ENCODE measurements around the gene COL4A4.
"Not testable (repeated sequence)": the region's sequence is repeated elsewhere in the genome, so short reads cannot be mapped to it uniquely, and the experiment has no call there.

The COL4A4 gene

DNA sequence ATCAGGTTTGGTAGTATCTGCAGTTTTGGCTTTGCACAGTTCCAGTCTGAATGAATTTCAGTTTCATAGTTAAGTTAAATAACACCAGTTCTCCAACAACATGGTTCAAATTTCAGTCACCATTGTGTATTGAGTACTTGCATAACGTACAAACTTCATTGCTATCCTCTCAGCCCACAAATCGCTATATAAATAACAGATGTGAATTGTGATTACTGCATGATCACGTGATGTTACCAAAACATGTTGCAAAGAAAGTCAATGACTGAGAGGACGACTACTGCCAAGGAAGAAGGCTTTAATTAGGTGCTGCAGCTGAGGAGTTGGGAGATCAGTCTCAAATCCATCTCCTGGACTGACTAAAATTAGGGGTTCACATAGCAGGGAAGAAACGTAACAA is 48.2 kb downstream of the COL4A4 start:
- no peak for DNase-seq (ENCODE audit: low read depth in 2 of 2)

DNA sequence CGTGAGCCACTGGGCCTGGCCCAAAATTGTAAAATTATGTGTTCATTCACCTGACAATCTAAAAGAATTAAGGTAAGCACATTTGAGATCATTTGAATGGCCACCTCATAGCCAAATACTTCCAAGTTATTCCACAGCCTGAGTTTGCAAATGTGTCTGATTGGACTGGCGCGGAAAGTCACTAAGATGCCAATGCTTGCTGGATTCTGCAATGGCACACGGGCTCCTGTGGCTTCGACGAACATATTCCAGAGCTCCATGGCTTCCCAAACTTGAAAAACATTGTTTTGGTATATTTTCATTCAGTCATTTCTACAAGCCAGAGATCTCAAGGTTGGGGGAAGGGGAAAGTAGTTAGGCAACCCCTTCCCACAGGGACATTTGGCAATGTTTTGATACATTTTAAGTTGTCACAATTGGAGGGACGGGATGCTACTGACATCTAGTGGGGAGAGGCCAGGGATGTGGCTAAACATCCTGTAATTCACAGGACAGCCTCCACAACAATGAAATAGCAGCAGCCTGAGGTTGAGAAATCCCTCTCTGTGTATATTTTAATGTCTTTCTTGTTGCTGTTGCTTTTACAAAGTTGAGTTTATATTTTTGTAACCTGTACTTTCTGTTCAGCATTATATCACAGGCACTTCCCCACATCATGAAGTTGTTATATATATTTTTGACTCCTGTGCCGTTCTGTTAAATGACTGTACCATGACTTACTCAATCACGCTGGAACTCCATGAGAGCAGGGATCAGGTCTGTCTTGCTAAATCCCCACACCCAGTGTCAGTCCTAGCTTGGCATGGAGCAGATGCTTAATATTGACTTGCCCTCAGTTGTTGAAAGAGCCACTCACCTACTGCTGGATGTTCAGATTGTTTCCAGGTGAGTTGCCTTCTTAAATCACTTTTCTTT is 56.9 kb downstream of the COL4A4 start:
- DNase-seq (ENCODE audit: low read depth in 2 of 2) = peak; percentile 4 to 17

DNA sequence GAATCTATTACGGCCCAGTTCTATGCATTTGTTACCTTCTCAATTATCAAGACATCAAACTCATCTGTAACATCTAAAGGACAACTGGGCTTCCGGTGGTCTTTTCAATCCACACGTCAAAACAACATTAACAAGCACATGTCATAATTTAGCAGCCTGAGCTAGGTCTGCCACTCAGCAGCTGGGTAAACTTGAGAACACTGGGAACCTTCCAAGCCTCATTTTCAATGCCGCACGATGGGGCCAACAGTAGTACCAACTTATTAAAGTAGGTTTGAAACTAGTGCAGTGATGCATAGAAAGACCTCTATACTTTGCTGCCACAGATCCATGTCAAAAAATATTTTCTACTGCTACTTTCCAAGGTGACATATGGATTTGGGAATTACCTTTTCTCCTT is 60.4 kb downstream of the COL4A4 start:
- DNase-seq (ENCODE audit: low read depth in 2 of 2) = no peak

DNA sequence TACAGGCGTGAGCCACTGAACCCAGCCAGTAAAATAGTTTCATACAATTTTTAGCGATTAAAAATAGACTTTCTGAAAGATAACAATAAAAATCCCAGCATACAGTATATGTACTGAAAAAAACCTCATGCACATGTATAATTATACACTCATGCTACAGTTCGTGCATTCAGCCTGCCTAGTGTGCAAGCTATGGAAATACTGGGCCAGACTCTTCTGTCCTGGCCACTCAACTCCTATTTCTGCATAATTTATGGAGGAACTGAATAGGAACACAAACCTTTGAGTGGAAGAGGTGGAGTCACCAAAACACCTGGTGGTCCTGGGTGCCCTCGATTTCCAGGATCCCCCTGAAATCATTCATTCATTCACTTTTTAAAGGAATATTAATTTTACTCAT is 64.7 kb downstream of the COL4A4 start:
- DNase-seq (ENCODE audit: low read depth in 2 of 2) = no peak

DNA sequence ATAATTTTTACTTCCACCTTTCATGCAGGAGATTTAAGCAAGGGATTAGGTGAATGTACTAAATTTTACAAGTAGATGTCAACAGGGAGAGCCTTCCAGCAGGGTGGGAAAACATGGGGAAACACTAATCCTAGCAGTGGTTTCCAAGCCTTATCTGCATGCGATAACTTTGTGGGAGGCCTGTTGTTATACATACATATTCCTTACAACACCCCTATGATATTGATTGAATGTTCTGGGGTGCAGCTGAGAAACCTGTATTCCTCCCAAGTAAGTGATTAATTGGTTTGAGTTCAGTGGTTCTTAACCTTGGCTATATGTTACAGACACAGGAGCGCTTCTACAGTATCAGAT is 65.9 kb downstream of the COL4A4 start:
- DNase-seq (ENCODE audit: low read depth in 2 of 2) = no peak

DNA sequence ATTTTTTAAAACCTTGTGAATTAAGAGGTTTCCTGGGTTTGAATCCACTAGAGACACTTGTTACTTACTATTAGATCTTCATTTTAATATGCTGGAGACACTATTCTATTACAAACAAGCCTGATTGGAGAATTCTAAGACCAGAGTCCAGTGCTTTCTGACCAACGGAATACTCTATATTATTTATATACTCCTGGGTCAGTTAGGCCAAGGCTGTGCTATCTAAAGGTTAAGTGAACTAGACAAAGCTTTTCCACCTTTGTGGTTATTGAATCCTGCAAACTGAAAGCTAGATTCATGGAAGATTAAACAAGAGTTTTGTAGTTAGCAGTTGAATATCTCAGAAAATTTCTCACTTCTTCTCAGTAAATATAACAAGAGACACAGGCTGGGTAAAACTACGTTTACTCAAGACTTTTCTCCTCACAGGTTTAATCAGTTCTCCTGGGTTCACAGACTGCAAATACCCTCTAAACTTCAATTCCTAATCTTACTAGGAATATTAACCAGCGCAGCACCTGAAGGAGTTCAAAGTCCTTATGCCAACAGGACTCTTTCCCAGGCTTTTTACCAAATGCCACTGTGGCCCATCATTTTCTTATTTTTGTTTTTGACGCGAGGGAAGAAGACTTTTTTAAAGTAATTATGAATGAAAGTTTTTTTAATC is 66.4 kb downstream of the COL4A4 start:
- no peak for DNase-seq (ENCODE audit: low read depth in 2 of 2)

DNA sequence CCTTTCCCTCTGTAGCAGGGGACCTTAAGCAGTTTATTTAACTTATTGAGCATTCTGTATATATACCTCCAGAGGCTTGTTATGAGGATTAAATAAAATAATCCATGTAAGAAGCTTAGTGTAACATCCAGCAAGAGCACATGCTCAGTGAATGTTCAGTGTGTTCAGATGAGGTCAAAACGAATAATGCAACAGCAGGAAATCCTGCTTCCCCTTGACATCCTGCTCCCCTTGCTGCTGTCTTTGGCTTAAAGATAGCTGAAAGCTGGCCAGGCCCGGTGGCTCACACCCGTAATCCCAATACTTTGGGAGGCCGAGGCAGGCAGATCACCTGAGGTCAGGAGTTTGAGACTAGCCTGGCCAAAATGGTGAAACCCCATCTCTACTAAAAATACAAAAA is 68.7 kb downstream of the COL4A4 start:
- DNase-seq (ENCODE audit: low read depth in 2 of 2) = no peak

DNA sequence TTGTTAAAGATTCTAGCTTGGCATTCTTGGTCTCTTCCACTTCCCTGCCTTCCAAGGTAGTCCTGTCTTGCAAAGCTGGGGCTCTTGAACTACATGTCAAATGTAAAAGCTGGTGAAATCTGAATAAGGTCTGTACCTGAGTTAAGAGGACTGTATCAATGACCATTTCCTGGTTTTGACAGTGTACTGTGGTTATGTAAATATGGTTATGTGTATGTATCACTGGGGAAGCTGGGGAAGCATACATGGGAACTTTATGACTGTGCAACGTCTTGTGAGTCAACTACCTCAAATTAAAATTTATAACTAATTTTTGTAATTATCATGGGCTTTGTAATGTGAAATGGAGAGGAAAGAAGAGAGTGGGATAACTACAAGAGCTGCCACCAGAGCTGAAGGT is 81.7 kb downstream of the COL4A4 start:
- DNase-seq (ENCODE audit: low read depth in 2 of 2) = no peak

DNA sequence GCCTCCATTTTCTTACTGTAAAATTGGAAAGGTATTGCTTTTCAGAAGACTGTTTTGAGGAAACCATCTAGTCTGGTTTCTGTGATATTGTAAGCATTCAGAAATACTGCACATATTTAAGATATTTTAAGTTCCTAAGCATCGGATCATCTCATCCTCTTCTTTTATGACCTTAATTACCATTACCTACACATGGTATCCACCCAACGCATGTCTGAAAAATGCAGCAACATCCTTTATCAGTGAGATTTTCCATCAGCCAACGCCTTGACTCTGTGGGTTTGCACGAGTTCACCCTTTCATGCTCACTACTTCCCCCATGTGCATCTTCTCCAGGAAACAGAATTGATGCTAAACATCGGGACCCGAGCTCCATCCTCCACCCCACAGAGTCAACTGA is 84.3 kb downstream of the COL4A4 start:
- DNase-seq (ENCODE audit: low read depth in 2 of 2) = no peak

DNA sequence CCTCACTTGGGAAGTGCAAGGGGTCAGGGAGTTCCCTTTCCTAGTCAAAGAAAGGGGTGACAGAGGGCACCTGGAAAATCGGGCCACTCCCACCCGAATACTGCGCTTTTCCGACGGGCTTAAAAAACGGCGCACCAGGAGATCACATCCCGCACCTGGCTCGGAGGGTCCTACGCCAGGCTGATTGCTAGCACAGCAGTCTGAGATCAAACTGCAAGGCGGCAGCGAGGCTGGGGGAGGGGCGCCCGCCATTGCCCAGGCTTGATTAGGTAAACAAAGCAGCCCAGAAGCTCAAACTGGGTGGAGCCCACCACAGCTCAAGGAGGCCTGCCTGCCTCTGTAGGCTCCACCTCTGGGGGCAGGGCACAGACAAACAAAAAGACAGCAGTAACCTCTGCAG is 98.9 kb downstream of the COL4A4 start:
- not testable (repeated sequence) for DNase-seq (ENCODE audit: low read depth in 2 of 2)

DNA sequence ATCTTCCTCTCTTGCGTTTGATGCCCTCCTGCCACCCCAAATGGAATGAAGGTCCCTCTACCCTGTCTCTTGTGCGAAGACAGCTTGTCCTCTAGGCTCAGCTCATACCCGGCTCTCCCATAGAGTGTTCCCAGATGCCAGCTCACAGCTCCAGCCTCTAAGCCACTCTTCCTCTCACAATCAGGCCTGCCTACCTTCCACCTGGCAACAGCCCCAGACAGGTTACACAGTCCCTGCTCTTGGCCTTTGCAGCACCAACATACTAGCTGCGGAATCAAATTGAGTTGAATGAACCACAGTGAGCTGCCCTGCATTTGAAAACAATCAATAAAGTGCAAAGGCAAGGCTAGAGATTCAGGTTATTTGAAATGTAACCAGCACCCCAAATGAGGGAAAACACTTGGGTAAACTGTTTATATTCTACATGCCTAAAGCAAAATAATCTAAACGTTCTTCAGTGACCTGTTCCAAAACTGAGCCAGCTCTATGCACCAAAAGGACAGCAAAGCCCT is 105.1 kb downstream of the COL4A4 start:
- no peak for DNase-seq (ENCODE audit: low read depth in 2 of 2)

DNA sequence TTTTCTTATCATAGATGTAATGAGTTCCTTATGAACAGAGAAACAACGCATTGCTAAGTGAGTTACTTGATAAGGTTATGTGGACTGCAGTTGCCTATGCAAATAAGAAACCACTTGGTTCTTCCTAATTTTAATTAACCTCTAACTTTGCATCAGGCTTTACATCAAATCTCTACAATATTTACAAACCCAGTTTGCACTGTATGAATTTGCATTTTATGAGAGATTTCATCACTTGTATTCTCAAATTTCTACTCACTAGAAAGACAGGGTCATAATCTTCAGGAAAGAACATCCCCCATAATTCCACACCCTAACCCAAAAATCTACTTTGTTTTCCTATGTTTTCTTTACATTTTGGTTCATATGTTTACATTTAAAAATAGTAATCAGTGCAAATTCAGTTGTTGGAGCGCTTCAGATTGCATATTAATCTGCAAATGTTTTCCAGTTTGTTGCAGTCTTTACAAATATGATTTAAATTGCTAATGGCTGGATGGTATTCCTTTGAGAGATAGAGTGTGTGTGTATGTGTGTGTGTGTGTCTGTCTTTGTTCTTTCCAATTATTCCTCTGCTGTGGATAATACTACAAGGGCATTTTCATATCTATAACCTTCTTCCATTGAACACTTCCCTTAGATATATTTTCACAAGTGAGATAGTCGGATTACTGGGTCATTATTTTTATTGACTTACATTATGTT is 106.1 kb downstream of the COL4A4 start:
- DNase-seq (ENCODE audit: low read depth in 2 of 2) = no peak

DNA sequence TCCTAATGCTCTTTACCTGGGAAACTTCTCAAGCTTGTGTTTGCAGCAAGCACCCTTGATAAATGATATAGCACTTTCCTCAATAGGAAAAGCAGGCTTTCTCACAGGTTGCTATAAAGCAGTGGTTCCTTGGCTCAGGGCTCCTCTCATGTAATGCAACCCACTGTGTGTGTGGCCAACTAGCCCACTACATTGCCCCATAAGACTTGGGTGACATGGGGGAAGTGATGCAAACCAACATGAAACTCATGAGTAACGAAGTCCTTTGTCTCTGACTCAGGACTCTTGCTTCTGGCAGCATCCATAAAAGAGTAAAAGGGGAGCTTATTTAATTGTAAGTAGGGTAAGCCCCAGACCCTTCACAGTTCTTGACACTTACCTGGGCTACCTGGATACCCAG is 106.9 kb downstream of the COL4A4 start:
- DNase-seq (ENCODE audit: low read depth in 2 of 2) = no peak

DNA sequence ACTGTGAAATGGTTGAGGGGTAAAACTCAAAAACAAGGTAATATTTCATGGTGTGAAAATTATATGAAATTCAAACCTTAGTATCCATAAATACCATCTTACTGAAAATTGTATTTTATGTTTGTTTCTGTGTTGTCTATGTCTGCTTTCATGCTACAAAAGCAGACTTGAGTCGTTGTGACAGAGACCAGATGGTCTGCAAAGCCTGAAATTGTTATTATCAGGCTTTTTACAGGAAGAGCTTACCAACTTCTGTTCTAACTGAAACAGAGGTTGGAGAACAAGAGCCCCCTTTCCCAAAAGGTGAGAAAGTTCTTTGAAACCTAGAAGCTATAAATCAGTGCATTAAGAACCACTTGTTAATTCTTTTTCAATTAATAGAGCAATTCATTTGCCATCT is 110.0 kb downstream of the COL4A4 start:
- no peak for DNase-seq (ENCODE audit: low read depth in 2 of 2)

DNA sequence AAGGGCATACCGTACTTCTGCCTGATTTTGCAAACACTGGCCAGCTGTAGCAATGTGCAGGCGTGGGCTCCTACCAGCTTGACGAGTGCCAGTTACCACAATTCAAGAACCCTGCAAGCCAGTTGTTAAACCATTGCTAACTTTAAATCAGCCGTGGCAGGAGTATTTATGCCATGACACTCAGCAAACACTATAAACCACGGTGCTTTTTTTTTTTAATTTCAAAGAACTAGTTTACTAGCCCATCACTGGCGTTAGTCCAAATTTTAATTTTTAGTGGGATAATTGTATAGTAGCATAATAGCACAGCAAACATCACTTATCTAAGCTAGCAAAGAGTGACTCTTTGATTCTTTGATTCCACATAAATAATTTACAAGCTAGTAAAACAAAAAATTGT is 111.1 kb downstream of the COL4A4 start:
- no peak for DNase-seq (ENCODE audit: low read depth in 2 of 2)

DNA sequence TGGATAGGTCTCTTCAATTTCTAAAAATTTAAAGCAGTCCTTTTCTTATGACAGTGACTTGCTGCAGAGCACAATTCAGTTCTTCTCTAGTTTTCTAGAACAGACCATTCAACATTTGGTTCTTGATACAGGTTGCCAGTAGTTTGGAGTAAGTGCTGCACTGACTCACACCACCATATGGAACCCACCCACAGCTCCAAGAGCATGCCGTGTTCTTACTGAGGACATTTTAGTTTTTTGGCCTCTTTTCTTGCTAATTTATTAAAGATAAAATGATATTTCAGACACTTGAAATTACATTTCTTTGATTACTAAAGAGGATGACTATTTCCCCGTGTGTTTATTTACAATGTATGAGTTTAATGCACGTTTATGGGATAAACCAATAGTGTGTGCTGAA is 120.0 kb downstream of the COL4A4 start:
- no peak for DNase-seq (ENCODE audit: low read depth in 2 of 2)

DNA sequence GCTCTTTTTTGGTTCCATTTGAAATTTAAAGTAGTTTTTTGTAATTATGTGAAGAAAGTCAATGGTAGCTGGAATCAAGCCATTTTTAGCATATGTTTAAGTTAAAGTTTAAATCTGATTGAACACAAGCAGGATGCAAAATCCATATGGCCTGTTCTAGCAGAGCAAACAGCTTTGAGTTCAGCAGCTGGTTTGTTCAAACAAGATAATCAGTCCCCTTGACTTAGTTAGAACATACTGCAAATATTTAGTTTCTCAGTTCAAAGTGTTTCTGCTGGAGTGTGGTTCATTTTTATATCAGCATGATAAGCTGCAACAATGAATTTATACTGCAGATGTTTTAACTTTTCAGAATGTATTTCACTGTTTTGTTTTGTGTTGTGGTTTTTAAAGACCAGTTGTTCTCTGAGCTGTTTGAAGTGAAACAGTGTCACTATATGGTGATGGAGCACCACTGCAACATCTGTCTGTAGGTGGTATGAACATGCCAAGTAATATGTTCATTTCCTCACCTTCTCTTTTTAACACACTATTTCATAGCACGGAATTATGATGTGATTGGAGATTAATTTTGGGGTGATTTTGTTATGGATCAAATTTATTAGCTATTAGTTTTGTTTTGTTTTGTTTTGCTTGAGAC is 125.3 kb downstream of the COL4A4 start:
- no peak for DNase-seq (ENCODE audit: low read depth in 2 of 2)

DNA sequence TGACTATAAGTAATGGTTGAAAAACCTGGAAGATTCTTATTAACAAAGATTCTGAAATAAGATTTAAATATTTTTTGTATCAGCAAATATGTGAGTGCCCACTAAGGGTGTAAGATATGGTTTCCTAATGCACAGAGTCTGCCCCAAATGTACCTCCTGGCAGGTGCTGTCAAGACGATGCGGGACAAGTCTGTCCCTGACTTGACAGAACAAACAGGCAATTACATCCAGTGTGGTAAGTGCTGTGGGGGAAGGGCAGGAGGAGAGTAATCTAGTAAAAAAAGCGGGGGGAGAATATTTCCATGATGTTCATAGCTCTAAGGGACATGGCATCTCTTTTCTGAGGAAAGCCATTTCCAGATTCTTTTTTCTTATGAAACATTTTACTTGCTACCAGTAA is 127.5 kb downstream of the COL4A4 start:
- DNase-seq (ENCODE audit: low read depth in 2 of 2) = no peak

DNA sequence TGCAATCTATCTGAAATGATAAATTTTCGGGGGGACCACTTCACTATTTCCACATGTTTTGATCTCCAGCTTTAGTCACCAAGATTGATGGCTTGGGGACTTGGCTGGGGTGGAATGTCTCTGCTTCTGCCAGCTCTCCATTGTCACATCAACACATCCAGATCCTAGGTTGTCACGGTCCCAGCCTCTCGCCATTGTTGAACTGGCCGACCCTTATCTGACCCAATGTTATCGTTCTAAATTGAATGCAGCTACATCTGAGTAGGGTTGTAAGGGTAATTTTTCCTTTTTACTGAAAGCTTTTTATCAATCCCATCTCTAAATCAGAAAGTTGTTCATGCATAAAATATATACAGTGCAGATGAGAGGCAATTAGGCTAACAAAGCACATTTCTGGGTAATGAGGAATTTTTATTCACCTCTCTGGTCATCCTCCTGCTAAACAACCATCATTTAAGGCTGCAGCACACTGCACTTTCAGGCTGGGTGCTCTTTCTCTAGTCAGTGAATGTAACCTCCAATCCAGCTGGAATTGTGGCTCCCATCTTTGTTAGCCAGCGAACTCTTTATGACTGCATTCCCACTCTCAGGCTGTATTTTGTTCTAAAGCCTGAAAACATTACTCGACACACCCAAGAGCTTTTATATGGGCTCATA is 128.2 kb downstream of the COL4A4 start:
- no peak for DNase-seq (ENCODE audit: low read depth in 2 of 2)

DNA sequence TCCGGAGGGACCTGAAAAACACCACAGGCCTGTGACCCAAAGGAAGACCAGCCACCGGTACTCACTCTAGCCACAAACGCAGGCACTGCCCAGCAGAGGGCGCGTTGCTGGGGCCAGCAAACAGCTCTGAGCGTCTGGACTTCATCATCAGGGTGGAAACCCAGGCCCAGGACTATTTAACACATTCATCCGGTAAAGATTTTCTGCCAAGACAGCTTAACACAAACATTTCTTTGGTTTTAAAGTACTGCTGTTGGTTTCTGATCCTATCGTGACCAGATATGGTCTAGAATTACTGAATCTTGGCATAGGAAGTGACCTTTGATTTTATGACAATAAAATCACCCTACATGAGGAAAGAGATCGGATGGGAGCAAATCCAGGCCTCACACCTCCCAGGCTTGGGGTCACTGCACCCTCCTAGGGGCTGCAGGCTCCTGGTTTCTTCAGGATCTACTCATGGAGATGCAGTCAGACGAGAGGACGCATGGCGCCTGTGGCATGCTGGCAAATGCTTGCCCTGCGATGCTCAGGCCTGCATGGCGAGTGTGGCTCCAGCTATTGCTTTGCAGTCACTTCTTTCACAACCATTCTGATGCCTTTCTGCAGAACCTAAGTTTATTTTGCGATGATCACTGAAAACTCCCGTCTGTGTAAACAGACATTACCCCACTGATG is 130.4 kb downstream of the COL4A4 start:
- peak in 1 of 2 donors; percentile 17 for DNase-seq (ENCODE audit: low read depth in 2 of 2)

DNA sequence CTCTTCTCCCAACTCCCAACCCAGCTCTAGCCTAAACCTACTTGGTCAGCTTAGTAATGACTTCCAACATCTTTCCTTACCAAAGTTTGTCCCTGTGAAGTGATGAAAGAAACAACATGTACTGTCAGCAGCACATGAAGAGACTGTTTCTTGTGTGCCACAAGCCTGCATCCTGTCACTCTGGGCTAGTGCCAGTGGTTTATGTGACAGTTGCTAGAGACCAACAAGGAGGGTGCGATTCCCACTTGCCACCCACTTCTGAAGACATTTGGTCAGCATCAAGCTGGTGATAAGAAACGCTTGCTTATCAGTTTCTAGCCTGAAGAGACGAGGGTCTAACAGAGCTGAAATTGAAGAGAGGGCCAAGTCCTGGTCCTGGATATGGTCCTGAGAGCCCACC is 132.6 kb downstream of the COL4A4 start:
- DNase-seq (ENCODE audit: low read depth in 2 of 2) = no peak
